ENCODE data around the gene XAGE3. TPM values are rescaled to one million over a fixed set of nuclear protein-coding genes. Genes with fewer than 3 reads are reported as not detected.
"Not testable (repeated sequence)": the region's sequence is repeated elsewhere in the genome, so short reads cannot be mapped to it uniquely, and the experiment has no call there.

The XAGE3 gene
- total RNA-seq, 3 donors from 2014 or later, result not detected

- TF ChIP-seq CTCF (IDR thresholded peaks at IDR 0.05), result no peak
- intact Hi-C loops (cut with DNase I, micrococcal nuclease), result no loop called here
- ATAC-seq (no peak), DNase-seq (no peak)
- Histone ChIP-seq H3K4me3 (no peak overlapping the region), H3K9me3 (no peaks in the 10 kb centered on the region), H3K4me1 (ENCODE audit: low read depth) (no peaks in the 10 kb centered on the region), H3K36me3 (ENCODE audit: low read depth) (no peaks in the 10 kb centered on the region)
These were observed 15.6 kb downstream of the XAGE3 start for GRCh38 chrX:52852110-52852860.

DNA sequence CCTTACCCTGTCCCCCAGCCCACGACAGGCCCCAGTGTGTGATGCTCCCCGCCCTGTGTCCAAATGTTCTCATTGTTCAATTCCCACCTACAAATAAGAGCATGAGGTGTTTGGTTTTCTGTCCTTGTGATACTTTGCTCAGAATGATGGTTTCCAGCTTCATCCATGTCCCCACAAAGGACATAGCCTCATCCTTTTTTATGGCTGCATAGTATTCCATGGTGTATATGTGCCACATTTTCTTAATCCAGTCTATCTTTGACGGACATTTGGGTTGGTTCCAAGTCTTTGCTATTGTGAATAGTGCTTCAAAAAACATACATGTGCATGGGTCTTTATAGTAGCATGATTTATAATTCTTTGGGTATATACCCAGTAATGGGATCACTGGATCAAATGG, 24.3 kb downstream of the XAGE3 start:
- H3K4me1 ChIP-seq (ENCODE audit: low read depth); DNase-seq; ATAC-seq; H3K9me3 ChIP-seq; intact Hi-C loops (cut with DNase I, micrococcal nuclease); H3K36me3 ChIP-seq (ENCODE audit: low read depth); H3K4me3 ChIP-seq: not testable (repeated sequence)

DNA sequence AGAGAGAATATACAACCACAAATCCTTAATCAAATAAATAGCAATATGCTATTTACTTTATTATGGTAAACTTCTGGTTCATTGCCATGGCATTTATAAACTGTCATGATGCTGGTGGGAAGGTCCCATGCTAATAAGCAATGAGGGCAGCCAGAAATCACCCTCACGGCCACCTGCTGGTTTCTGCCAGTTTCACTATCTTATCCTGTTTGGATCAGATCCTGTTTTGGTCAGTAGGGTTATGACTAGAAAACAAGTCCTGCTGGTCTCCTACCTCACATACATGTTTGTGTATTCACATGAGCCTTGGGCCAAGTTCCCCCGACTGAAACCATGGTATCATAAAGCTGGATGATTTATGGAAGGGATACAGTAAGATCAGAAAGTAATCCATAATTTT, 28.7 kb downstream of the XAGE3 start:
- no peak for DNase-seq
- TF ChIP-seq CTCF (IDR thresholded peaks at IDR 0.05), result no peak
- no peaks in the 10 kb centered on the region for H3K4me1 ChIP-seq (ENCODE audit: low read depth)
- intact Hi-C loops (cut with DNase I, micrococcal nuclease), result no loop called here
- ATAC-seq, result no peak
- H3K4me3 ChIP-seq, result no peak overlapping the region
- H3K36me3 ChIP-seq (ENCODE audit: low read depth), result no peaks in the 10 kb centered on the region
- H3K9me3 ChIP-seq, result no peaks in the 10 kb centered on the region

DNA sequence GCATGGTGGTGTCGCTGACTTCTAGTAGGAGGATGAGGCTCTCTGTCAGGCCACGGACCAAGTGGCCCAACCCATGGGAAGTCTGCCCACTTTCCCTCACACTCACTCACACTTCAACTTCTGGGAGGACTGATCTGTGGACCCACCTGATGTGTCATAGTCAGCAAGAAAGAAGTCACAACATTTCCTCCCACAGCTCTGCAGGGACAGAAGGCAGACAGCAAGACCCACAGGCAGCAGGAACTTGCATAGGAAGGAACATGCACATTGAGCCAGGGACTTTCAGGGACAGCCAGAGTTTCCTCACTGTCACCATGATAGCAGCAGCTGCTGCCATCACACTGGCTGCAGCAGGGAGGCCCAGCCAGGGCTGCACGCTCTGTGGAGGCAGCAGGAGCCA, 37.3 kb downstream of the XAGE3 start:
- no peak for TF ChIP-seq CTCF (IDR thresholded peaks at IDR 0.05)
- no peak for ATAC-seq

DNA sequence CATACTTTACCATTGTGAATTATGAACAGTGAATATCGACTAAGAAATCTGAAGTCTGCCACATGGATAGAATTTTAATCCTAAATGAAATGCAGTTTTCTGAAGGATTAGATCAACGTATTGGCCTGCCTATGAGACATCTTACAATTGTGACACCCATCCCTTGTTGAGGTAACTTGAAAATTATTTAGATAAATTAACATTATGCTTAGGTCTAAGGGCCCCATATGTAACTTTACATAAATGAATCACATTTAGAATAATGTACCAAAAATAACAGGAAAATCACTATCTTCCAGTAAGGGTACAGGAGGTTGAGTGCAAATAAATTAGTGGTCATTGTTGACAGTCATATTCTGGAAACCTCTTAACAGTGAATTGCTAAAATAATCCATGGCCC, 43.3 kb downstream of the XAGE3 start:
- Histone ChIP-seq H3K9me3 (no peaks in the 10 kb centered on the region), H3K4me3 (no peak overlapping the region), H3K4me1 (ENCODE audit: low read depth) (no peaks in the 10 kb centered on the region), H3K36me3 (ENCODE audit: low read depth) (no peaks in the 10 kb centered on the region)
- ATAC-seq (no peak), DNase-seq (no peak)
- intact Hi-C loops (cut with DNase I, micrococcal nuclease), result no loop called here
- TF ChIP-seq CTCF (IDR thresholded peaks at IDR 0.05), result no peak

More for the DNA sequence above, 37.3 kb downstream of the XAGE3 start:
- Histone ChIP-seq H3K9me3 (no peaks in the 10 kb centered on the region), H3K4me3 (no peak overlapping the region), H3K36me3 (ENCODE audit: low read depth) (no peaks in the 10 kb centered on the region), H3K4me1 (ENCODE audit: low read depth) (no peaks in the 10 kb centered on the region)
- intact Hi-C loops (cut with DNase I, micrococcal nuclease), result no loop called here
- no peak for DNase-seq

DNA sequence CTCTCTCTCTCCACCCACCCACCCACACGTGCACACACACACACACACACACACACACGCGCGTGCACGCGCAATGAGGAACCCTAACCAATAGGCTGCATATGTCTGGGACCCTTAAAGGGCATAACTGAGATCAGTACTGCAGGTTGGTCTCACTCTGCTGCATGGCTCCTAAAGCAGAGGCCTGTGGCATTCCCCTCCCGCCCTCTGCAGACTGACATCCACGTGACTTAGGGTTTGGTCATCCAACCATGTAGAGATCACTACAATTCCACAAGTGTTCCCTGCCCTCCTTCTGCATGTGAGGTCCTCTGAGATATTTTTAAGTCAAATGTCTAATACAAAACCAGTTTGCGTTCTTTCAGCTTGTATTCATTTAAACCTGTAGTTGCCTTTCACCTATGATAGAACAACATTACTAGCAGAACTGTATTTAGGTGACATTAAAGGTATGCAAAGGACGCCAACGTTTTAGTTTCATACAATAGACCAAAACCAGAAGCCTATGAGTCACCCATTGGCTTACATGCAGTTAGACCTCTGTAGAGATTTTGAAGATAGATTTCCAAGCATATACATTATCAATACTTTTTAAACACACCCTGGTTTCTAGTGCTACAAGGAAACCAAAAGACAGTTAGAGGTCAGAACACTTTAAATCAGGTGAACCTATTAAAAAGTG, 46.7 kb downstream of the XAGE3 start:
- DNase-seq, result no peak
- TF ChIP-seq CTCF (IDR thresholded peaks at IDR 0.05), result no peak
- no peaks in the 10 kb centered on the region for H3K36me3 ChIP-seq (ENCODE audit: low read depth)
- intact Hi-C loops (cut with DNase I, micrococcal nuclease), result no loop called here
- H3K4me3 ChIP-seq, result no peak overlapping the region
- no peak for ATAC-seq
- no peaks in the 10 kb centered on the region for H3K9me3 ChIP-seq
- H3K4me1 ChIP-seq (ENCODE audit: low read depth), result no peaks in the 10 kb centered on the region
